ENCODE measurements around the gene PLA2G3. TPM values are rescaled to one million over a fixed set of nuclear protein-coding genes. Genes with fewer than 3 reads are reported as not detected.

The PLA2G3 gene
- total and polyA plus RNA-seq, 2 of the 8 experiments (the other 6 are each of a cell fraction or from before 2014, with no cell fraction given) = 18.1 to 25.9 TPM

DNA sequence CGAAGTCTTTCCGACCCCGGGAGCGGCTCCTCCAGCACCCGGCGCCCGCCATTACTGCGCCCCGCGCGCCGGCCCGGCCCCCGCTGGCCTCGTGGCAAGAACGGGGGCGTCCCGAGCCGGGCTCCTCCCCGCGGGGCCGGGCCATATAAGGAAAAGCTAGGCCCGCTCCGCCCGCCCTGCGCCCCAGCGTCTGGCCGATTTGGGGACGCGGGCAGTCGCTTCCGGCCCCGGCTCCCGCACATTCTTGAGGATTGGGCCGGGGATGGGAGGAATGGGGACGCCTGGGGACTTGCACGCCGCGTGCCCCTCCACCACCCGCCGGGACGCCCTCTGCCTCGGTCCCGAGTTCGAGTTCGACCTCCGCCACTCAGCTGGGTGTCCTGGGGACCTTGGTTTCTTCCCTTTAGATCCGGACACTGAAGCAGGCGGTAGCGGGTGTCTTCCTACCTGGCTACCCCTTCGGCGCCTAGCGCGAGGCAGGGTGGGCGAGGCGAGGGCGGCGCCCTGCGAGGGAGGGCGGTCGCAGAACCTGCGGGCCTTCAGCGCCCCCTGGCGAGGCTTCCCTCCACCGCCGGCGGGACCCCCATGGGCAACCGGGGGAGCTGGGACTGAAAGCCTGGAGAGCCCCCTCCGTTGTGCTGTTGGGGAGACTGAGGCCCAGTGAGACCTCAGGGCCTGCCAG, 55.4 kb downstream of the PLA2G3 start (continued):
- TF ChIP-seq, protein P1, sequence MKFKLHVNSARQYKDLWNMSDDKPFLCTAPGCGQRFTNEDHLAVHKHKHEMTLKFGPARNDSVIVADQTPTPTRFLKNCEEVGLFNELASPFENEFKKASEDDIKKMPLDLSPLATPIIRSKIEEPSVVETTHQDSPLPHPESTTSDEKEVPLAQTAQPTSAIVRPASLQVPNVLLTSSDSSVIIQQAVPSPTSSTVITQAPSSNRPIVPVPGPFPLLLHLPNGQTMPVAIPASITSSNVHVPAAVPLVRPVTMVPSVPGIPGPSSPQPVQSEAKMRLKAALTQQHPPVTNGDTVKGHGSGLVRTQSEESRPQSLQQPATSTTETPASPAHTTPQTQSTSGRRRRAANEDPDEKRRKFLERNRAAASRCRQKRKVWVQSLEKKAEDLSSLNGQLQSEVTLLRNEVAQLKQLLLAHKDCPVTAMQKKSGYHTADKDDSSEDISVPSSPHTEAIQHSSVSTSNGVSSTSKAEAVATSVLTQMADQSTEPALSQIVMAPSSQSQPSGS (IDR thresholded peaks at IDR 0.05; ENCODE audit: low read length) = peak; percentile 66; the same call in 1 of the 2 replicates
- TF ChIP-seq EZH2 (IDR thresholded peaks at IDR 0.05; ENCODE audit: low read depth, low read length, severe bottlenecking) (no peak), ASH2L (IDR thresholded peaks at IDR 0.05; ENCODE audit: low read length) (peak; percentile 79), CEBPB (IDR thresholded peaks at IDR 0.05; ENCODE audit: low read depth, low read length) (peak; percentile 10; the same call in 1 of the 2 replicates), HDAC6 (IDR thresholded peaks at IDR 0.05; ENCODE audit: low read depth, low read length) (no peak), PHF8 (conservative IDR thresholded peaks at IDR 0.05; ENCODE audit: low read depth, low read length) (peak; percentile 84), TAF1 (IDR thresholded peaks at IDR 0.05; ENCODE audit: low read depth, low read length) (peak; percentile 90), GTF2F1 (IDR thresholded peaks at IDR 0.05; ENCODE audit: borderline replicate concordance, low read depth, low read length) (peak; percentile 58)
- TF ChIP-seq, protein P2, sequence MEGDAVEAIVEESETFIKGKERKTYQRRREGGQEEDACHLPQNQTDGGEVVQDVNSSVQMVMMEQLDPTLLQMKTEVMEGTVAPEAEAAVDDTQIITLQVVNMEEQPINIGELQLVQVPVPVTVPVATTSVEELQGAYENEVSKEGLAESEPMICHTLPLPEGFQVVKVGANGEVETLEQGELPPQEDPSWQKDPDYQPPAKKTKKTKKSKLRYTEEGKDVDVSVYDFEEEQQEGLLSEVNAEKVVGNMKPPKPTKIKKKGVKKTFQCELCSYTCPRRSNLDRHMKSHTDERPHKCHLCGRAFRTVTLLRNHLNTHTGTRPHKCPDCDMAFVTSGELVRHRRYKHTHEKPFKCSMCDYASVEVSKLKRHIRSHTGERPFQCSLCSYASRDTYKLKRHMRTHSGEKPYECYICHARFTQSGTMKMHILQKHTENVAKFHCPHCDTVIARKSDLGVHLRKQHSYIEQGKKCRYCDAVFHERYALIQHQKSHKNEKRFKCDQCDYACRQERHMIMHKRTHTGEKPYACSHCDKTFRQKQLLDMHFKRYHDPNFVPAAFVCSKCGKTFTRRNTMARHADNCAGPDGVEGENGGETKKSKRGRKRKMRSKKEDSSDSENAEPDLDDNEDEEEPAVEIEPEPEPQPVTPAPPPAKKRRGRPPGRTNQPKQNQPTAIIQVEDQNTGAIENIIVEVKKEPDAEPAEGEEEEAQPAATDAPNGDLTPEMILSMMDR (IDR thresholded peaks at IDR 0.05; ENCODE audit: control extremely low read depth in 1 of 3, insufficient read depth in 1 of 3, low read depth in 1 of 3, low read length in 3 of 3) = peak; percentile 63 to 78 (median 76)

MicroRNA genes within 50 kb of the gene (microRNA counts, 767-probe panel; counts per million panel counts)
- 879 counts per million, percentile 95 among the panel's probes with 10 or more counts for microRNA hsa-miR-3928

Small RNA genes within 50 kb of the gene (microRNA-seq; reads per million reads assigned to microRNA genes)
- 0.20 to 1.1 reads per million in 2 experiments for gene MIR3928 (ENCODE audit: borderline microRNAs expressed in 2 of 2, borderline number of aligned reads in 2 of 2, borderline replicate concordance in 1 of 2)

Small RNA genes within 50 kb of the gene (small RNA-seq; reads per million reads assigned to genes)
- 3.1 reads per million, percentile 39 among the genes with 10 or more reads in this experiment for gene MIR3928 (ENCODE audit: insufficient read depth)

Other genes starting within 250 kb of the PLA2G3 start
- 68.0 and 72.5 TPM in 2 replicates for gene MORC2, start 171.7 kb downstream of the PLA2G3 start, total RNA-seq (2021; fragmentation: NEBNext Ultra II Directional; extraction: Animal tissue kit (Norgen Biotek cat#: 25700))
- 15.4 and 17.0 TPM in 2 replicates for gene MORC2, start 171.7 kb downstream of the PLA2G3 start, polyA plus RNA-seq (2011; rRNA removed)
- gene TUG1, start 171.2 kb downstream of the PLA2G3 start, total RNA-seq (2021; fragmentation: NEBNext Ultra II Directional; extraction: Animal tissue kit (Norgen Biotek cat#: 25700)) = 106 and 119 TPM in 2 replicates
- gene TUG1, start 171.2 kb downstream of the PLA2G3 start, polyA plus RNA-seq (2011; rRNA removed) = 86.0 and 129 TPM in 2 replicates
- 20.8 and 26.5 TPM in 2 replicates for gene SMTN, start 59.2 kb downstream of the PLA2G3 start, total RNA-seq (2021; fragmentation: NEBNext Ultra II Directional; extraction: Animal tissue kit (Norgen Biotek cat#: 25700))
- 12.3 and 27.6 TPM in 2 replicates for gene SMTN, start 59.2 kb downstream of the PLA2G3 start, polyA plus RNA-seq (2011; rRNA removed)
- gene SELENOM, start 32.9 kb downstream of the PLA2G3 start, total RNA-seq (2021; fragmentation: NEBNext Ultra II Directional; extraction: Animal tissue kit (Norgen Biotek cat#: 25700)) = 21.8 and 22.7 TPM in 2 replicates
- gene SELENOM, start 32.9 kb downstream of the PLA2G3 start, polyA plus RNA-seq (2011; rRNA removed) = 40.0 and 57.2 TPM in 2 replicates
- gene INPP5J, start 17.5 kb downstream of the PLA2G3 start, total RNA-seq (2021; fragmentation: NEBNext Ultra II Directional; extraction: Animal tissue kit (Norgen Biotek cat#: 25700)) = 6.0 and 6.4 TPM in 2 replicates
- 5.4 and 9.1 TPM in 2 replicates for gene INPP5J, start 17.5 kb downstream of the PLA2G3 start, polyA plus RNA-seq (2011; rRNA removed)
- 18.0 and 18.4 TPM in 2 replicates for gene RNF185, start 19.7 kb upstream of the PLA2G3 start, total RNA-seq (2021; fragmentation: NEBNext Ultra II Directional; extraction: Animal tissue kit (Norgen Biotek cat#: 25700))
- gene RNF185, start 19.7 kb upstream of the PLA2G3 start, polyA plus RNA-seq (2011; rRNA removed) = 19.4 and 19.9 TPM in 2 replicates
- 37.6 and 41.1 TPM in 2 replicates for gene LIMK2, start 71.8 kb upstream of the PLA2G3 start, total RNA-seq (2021; fragmentation: NEBNext Ultra II Directional; extraction: Animal tissue kit (Norgen Biotek cat#: 25700))
- 13.2 and 25.6 TPM in 2 replicates for gene LIMK2, start 71.8 kb upstream of the PLA2G3 start, polyA plus RNA-seq (2011; rRNA removed)
- gene PIK3IP1, start 152.0 kb upstream of the PLA2G3 start, total RNA-seq (2021; fragmentation: NEBNext Ultra II Directional; extraction: Animal tissue kit (Norgen Biotek cat#: 25700)) = 1.3 and 1.5 TPM in 2 replicates
- 0.66 and 1.00 TPM in 2 replicates for gene PIK3IP1, start 152.0 kb upstream of the PLA2G3 start, polyA plus RNA-seq (2011; rRNA removed)
- gene PATZ1, start 205.8 kb upstream of the PLA2G3 start, total RNA-seq (2021; fragmentation: NEBNext Ultra II Directional; extraction: Animal tissue kit (Norgen Biotek cat#: 25700)) = 70.8 and 70.9 TPM in 2 replicates
- 62.1 and 77.5 TPM in 2 replicates for gene PATZ1, start 205.8 kb upstream of the PLA2G3 start, polyA plus RNA-seq (2011; rRNA removed)

All from H1 (cell line).